K562 (cell line): ENCODE results near the gene JUN.

Experiments used
- EZH2 ChIP-seq: IDR thresholded peaks from 2 replicates; pipeline ENCODE4 v1.6.1; 2012; ENCODE audit warnings: low read depth, mild to moderate bottlenecking, inconsistent platforms, low read length, borderline replicate concordance
- MAZ ChIP-seq, 2 experiments: fragments of 450-650 bp in 1 of 2; sonication (generic) in 1 of 2; formaldehyde crosslinking; IDR thresholded peaks in 1 of 2; conservative IDR thresholded peaks in 1 of 2; 2 replicates each; pipeline versions ENCODE4 v1.4.0 to v1.5.0; 2020; ENCODE audit warnings: mild to moderate bottlenecking in 1 of 2, missing genetic modification reagents in 1 of 2
- NFATC3 ChIP-seq: fragments of 450-650 bp; IDR thresholded peaks from 2 replicates; pipeline ENCODE4 v1.6.1; 2017; ENCODE audit warnings: mild to moderate bottlenecking
- RAD51 ChIP-seq: fragments of 450-650 bp; IDR thresholded peaks from 2 replicates; pipeline ENCODE4 v1.7.1; 2016; ENCODE audit warnings: low read depth, mild to moderate bottlenecking, borderline replicate concordance
- RFX5 ChIP-seq: IDR thresholded peaks from 2 replicates; pipeline ENCODE4 v1.6.1; 2011; ENCODE audit warnings: low read depth, mild to moderate bottlenecking, improper control_type of control experiment, low read length
- SAFB ChIP-seq: fragments of 200-400 bp; formaldehyde crosslinking; IDR thresholded peaks from 2 replicates; pipeline ENCODE4 v1.6.1; 2017; ENCODE audit warnings: low read depth, low read length, borderline replicate concordance
- SRF ChIP-seq, 2 experiments: fragments of 250-450, 450-650 bp in 1 of 2; sonication (Bioruptor Pico) in 1 of 2; sonication (generic) in 1 of 2; formaldehyde crosslinking; IDR thresholded peaks; 2 replicates each; pipeline versions ENCODE4 v1.5.0 to v1.5.1; 2020 to 2022; ENCODE audit warnings: mild to moderate bottlenecking in 1 of 2, missing genetic modification reagents in 1 of 2
- TAF1 ChIP-seq: IDR thresholded peaks from 2 replicates; pipeline ENCODE4 v1.6.1; 2011; ENCODE audit warnings: mild to moderate bottlenecking, low read length, moderate library complexity; ENCODE audit not compliant: insufficient read depth, control insufficient read depth, severe bottlenecking; ENCODE audit errors: extremely low read depth
- TF ChIP-seq, protein P1 (sequence below): fragments of 250-450 bp; sonication (Bioruptor Pico); IDR thresholded peaks from 2 replicates; pipeline ENCODE4 v1.8.0; 2021; ENCODE audit warnings: moderate library complexity, mild to moderate bottlenecking, inconsistent platforms
- TF ChIP-seq, protein P2 (sequence below), 3 experiments: IDR thresholded peaks in 2 of 3; conservative IDR thresholded peaks in 1 of 3; 2 replicates each; pipeline ENCODE4 v1.5.1; 2011 to 2012; ENCODE audit warnings: low read length in 3 of 3, mild to moderate bottlenecking in 3 of 3, control low read depth in 2 of 3, improper control_type of control experiment in 1 of 3, inconsistent platforms in 1 of 3, low read depth in 1 of 3, mixed read lengths in 1 of 3, moderate library complexity in 1 of 3; ENCODE audit not compliant: insufficient read depth in 2 of 3

DNA sequence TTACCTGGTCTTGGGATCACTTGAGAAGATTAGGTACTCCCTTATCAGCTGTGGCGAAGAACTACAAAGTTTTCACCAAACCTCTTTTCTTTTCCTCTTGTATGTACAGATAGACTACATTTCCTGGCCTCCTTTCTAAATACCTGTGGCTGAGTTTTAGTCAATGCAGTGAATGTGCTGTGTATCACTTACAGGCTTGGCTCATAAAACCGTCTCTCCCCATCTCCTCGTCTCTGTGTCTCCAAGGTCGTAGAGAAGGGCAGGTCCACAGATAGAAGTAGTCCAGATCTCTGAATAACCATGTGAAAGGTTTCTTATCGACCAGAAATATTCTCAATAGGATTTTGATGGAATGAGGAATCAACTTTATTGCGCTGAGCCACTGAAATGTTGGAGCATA, 9.0 kb upstream of the JUN start:
- TF ChIP-seq RFX5 (no peak), TAF1 (no peak), NFATC3 (no peak), SRF (CRISPR knock-in tag; IDR thresholded peaks at IDR 0.05) (no peak), SAFB (no peak), MAZ (CRISPR knock-in tag; conservative IDR thresholded peaks at IDR 0.05 in 1 of 2, IDR thresholded peaks at IDR 0.05 in 1 of 2) (no peak), EZH2 (no peak), RAD51 (no peak)
- TF ChIP-seq, protein P1, sequence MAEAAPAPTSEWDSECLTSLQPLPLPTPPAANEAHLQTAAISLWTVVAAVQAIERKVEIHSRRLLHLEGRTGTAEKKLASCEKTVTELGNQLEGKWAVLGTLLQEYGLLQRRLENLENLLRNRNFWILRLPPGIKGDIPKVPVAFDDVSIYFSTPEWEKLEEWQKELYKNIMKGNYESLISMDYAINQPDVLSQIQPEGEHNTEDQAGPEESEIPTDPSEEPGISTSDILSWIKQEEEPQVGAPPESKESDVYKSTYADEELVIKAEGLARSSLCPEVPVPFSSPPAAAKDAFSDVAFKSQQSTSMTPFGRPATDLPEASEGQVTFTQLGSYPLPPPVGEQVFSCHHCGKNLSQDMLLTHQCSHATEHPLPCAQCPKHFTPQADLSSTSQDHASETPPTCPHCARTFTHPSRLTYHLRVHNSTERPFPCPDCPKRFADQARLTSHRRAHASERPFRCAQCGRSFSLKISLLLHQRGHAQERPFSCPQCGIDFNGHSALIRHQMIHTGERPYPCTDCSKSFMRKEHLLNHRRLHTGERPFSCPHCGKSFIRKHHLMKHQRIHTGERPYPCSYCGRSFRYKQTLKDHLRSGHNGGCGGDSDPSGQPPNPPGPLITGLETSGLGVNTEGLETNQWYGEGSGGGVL (CRISPR knock-in tag), result no peak
- TF ChIP-seq, protein P2, sequence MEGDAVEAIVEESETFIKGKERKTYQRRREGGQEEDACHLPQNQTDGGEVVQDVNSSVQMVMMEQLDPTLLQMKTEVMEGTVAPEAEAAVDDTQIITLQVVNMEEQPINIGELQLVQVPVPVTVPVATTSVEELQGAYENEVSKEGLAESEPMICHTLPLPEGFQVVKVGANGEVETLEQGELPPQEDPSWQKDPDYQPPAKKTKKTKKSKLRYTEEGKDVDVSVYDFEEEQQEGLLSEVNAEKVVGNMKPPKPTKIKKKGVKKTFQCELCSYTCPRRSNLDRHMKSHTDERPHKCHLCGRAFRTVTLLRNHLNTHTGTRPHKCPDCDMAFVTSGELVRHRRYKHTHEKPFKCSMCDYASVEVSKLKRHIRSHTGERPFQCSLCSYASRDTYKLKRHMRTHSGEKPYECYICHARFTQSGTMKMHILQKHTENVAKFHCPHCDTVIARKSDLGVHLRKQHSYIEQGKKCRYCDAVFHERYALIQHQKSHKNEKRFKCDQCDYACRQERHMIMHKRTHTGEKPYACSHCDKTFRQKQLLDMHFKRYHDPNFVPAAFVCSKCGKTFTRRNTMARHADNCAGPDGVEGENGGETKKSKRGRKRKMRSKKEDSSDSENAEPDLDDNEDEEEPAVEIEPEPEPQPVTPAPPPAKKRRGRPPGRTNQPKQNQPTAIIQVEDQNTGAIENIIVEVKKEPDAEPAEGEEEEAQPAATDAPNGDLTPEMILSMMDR (IDR thresholded peaks at IDR 0.05 in 2 of 3, conservative IDR thresholded peaks at IDR 0.05 in 1 of 3; ENCODE audit: insufficient read depth in 2 of 3, low read depth in 1 of 3, low read length in 3 of 3), result no peak
